HepG2 (cell line): Measurements from ENCODE around the gene HADHA. TPM values are rescaled to one million over a fixed set of nuclear protein-coding genes. Genes with fewer than 3 reads are reported as not detected.

Experiments
- ATAC-seq: fragments of 200-7000 bp; cut with Tn5 transposase; 3 replicates; pipeline ENCODE4 v1.9.1; 2020; ENCODE audit warnings: mild to moderate bottlenecking, moderate library complexity
- BruUV-seq: library from RNA; stranded (reverse); fragments of 400-500 nt; replicated peaks from 2 replicates; lab custom pipeline; 2021; lab: Mats Ljungman, UMichigan
- CTCF ChIA-PET: fragments of 300-600 bp; formaldehyde crosslinking; extraction: SDS; loops from one replicate; lab custom pipeline; 2021; ENCODE audit warnings: low total read pairs, inconsistent platforms, low intra/inter-chr PET ratio; lab: Yijun Ruan, JAX
- POLR2A ChIA-PET: fragments of 350-600 bp; sonication (Branson Sonifier 250); formaldehyde crosslinking; loops from one replicate; lab custom pipeline; 2020; ENCODE audit warnings: antibody characterized with exemption, inconsistent platforms; lab: Yijun Ruan, JAX
- DNase-seq: peaks from one replicate; pipeline ENCODE4 v3.0.0-alpha.2; 2015; ENCODE audit warnings: low spot score
- FAIRE-seq: peaks from 3 replicates; lab custom pipeline; 2011; peaks lifted over from hg19 to GRCh38; lab: Jason Lieb, UNC
- H2AFZ ChIP-seq: one replicate; pipeline ENCODE4 v1.6.1; 2011; ENCODE audit warnings: low read length, inconsistent platforms
- H3K27ac ChIP-seq: fragments of 300-600 bp; 3 replicates; pipeline ENCODE4 v1.8.0; 2011; ENCODE audit warnings: mixed run types, mild to moderate bottlenecking, mixed read lengths, low read length, inconsistent platforms; ENCODE audit not compliant: insufficient read depth; ENCODE audit errors: extremely low read length
- H3K27me3 ChIP-seq, 2 experiments: fragments of 200-600 bp in 1 of 2; 2 replicates in 1 of 2; 3 replicates in 1 of 2; pipeline versions ENCODE4 v1.6.0 to v1.8.0; 2011; ENCODE audit warnings: low read length in 2 of 2, mild to moderate bottlenecking in 2 of 2, moderate library complexity in 2 of 2, inconsistent platforms in 1 of 2; ENCODE audit not compliant: insufficient read depth in 2 of 2, control insufficient read depth in 1 of 2
- H3K36me3 ChIP-seq, 2 experiments: fragments of 200-600 bp in 1 of 2; replicated peaks in 1 of 2; 2 replicates in 1 of 2; 3 replicates in 1 of 2; pipeline versions ENCODE4 v1.5.1 to v1.8.0; 2011; ENCODE audit warnings: low read length in 2 of 2, inconsistent platforms in 1 of 2; ENCODE audit not compliant: insufficient read depth in 2 of 2, control insufficient read depth in 1 of 2
- H3K4me1 ChIP-seq: 2 replicates; pipeline ENCODE4 v1.5.1; 2012; ENCODE audit warnings: low read length, inconsistent platforms; ENCODE audit not compliant: insufficient read depth
- H3K4me2 ChIP-seq: 2 replicates; pipeline ENCODE4 v1.6.0; 2011; ENCODE audit warnings: low read depth, low read length, inconsistent platforms
- H3K4me3 ChIP-seq, 3 experiments: fragments of 200-600 bp in 1 of 3; sonication (generic), shearing (Covaris generic) in 1 of 3; replicated peaks in 1 of 3; 2 replicates each; pipeline ENCODE4 v1.5.1; 2011 to 2016; ENCODE audit warnings: low read length in 3 of 3, inconsistent platforms in 2 of 3, low read depth in 2 of 3, mild to moderate bottlenecking in 2 of 3, control low read depth in 1 of 3, mixed read lengths in 1 of 3; ENCODE audit not compliant: insufficient read depth in 1 of 3
- H3K79me2 ChIP-seq: one replicate; pipeline ENCODE4 v1.6.1; 2011; ENCODE audit warnings: low read length, inconsistent platforms; ENCODE audit not compliant: insufficient read depth
- H3K9ac ChIP-seq: 2 replicates; pipeline ENCODE4 v1.6.0; 2011; ENCODE audit warnings: mild to moderate bottlenecking, low read depth, low read length, inconsistent platforms; ENCODE audit not compliant: insufficient read depth
- H3K9me3 ChIP-seq: 2 replicates; pipeline ENCODE4 v1.5.1; 2012; ENCODE audit warnings: mild to moderate bottlenecking, low read length
- H4K20me1 ChIP-seq: 2 replicates; pipeline ENCODE4 v1.6.0; 2011; ENCODE audit warnings: inconsistent platforms, mild to moderate bottlenecking, low read length, moderate library complexity; ENCODE audit not compliant: insufficient read depth
- ASH2L ChIP-seq: fragments of 300-600, 200-600 bp; sonication (generic); IDR thresholded peaks from 2 replicates; pipeline ENCODE4 v1.7.0; 2017; ENCODE audit warnings: low read depth, mild to moderate bottlenecking, moderate library complexity, mixed read lengths, low read length; ENCODE audit not compliant: insufficient read length
- ATM ChIP-seq: fragments of 450-650 bp; IDR thresholded peaks from 2 replicates; pipeline ENCODE4 v1.7.1; 2017; ENCODE audit warnings: mild to moderate bottlenecking, borderline replicate concordance
- FOSL2 ChIP-seq: sonication (generic); formaldehyde crosslinking; IDR thresholded peaks from 2 replicates; pipeline ENCODE4 v1.4.0; 2020; ENCODE audit warnings: missing genetic modification reagents
- GZF1 ChIP-seq: sonication (generic); formaldehyde crosslinking; IDR thresholded peaks from 2 replicates; pipeline ENCODE4 v1.5.1; 2020; ENCODE audit warnings: mild to moderate bottlenecking, missing genetic modification reagents
- HNF4G ChIP-seq, 2 experiments: sonication (generic) in 1 of 2; formaldehyde crosslinking in 1 of 2; IDR thresholded peaks; 2 replicates each; pipeline versions ENCODE4 v1.4.0 to v1.6.1; 2011 to 2020; ENCODE audit warnings: borderline replicate concordance in 2 of 2, low read depth in 2 of 2, mild to moderate bottlenecking in 2 of 2, low read length in 1 of 2, missing genetic modification reagents in 1 of 2, moderate library complexity in 1 of 2
- REPIN1 ChIP-seq: sonication (generic); formaldehyde crosslinking; IDR thresholded peaks from 2 replicates; pipeline ENCODE4 v1.8.0; 2022; ENCODE audit warnings: missing genetic modification reagents, low read depth, mild to moderate bottlenecking, borderline replicate concordance
- SMARCE1 ChIP-seq: fragments of 450-650 bp; IDR thresholded peaks from 2 replicates; pipeline ENCODE4 v1.6.1; 2017; ENCODE audit warnings: borderline replicate concordance
- ZBTB21 ChIP-seq: sonication (generic); formaldehyde crosslinking; IDR thresholded peaks from 2 replicates; pipeline ENCODE4 v1.4.0; 2020; ENCODE audit warnings: missing genetic modification reagents
- ZNF598 ChIP-seq: sonication (generic); formaldehyde crosslinking; IDR thresholded peaks from 2 replicates; pipeline ENCODE4 v1.5.1; 2020; ENCODE audit warnings: mild to moderate bottlenecking, missing genetic modification reagents, borderline replicate concordance
- ZNF883 ChIP-seq: sonication (generic); formaldehyde crosslinking; IDR thresholded peaks from 2 replicates; pipeline ENCODE4 v1.5.1; 2020; ENCODE audit warnings: mild to moderate bottlenecking, missing genetic modification reagents; ENCODE audit errors: not compliant biosample characterization
- whole genome bisulfite sequencing: methylation state at CpG from one replicate; pipeline ENCODE4 v1.1.6; 2017; ENCODE audit warnings: low lambda C conversion rate; 5-methylcytosine and 5-hydroxymethylcytosine counted together
- in situ Hi-C: cut with HindIII; loops from 2 replicates; pipeline ENCODE4 v1.10.0; 2017; ENCODE audit warnings: low pct_unique_long_range_greater_than_20kb; ENCODE audit not compliant: extremely low pct_ligation_motif_present
- intact Hi-C: fragments of 100-400 bp; cut with micrococcal nuclease; formaldehyde crosslinking; loops from one replicate; pipeline ENCODE4 v1.10.0; 2022; ENCODE audit not compliant: unreplicated experiment
- polyA plus RNA-seq, 8 experiments: library from polyadenylated mRNA; depleted of rRNA in 3 of 8; stranded (reverse) in 7 of 8; unstranded in 1 of 8; fragments of >200 nt; fragmentation: Illumina TruSeq in 4 of 8; extraction: Trizol in 4 of 8; gene quantifications; 2 replicates each; pipeline versions ENCODE4 v1.2.1 to v1.2.3, GENCODE V29; 2011 to 2016; ENCODE audit warnings: low read depth in 4 of 8, missing spikeins in 1 of 8, mixed read lengths in 1 of 8; ENCODE audit not compliant: insufficient read depth in 1 of 8
- total RNA-seq, 5 experiments: library from RNA; depleted of rRNA; stranded (reverse); fragments of >200 nt; fragmentation: Illumina TruSeq; extraction: Trizol; gene quantifications; 2 replicates each; pipeline ENCODE4 v1.2.3, GENCODE V29; 2016; ENCODE audit warnings: low read depth in 1 of 5
- TF ChIP-seq, protein P1 (sequence below): IDR thresholded peaks from 2 replicates; pipeline ENCODE4 v1.6.1; 2016; ENCODE audit warnings: mild to moderate bottlenecking
- TF ChIP-seq, protein P2 (sequence below): sonication (generic); formaldehyde crosslinking; IDR thresholded peaks from 2 replicates; pipeline ENCODE4 v1.8.0; 2022; ENCODE audit warnings: mild to moderate bottlenecking, missing genetic modification reagents, borderline replicate concordance
- TF ChIP-seq, protein P3 (sequence below): sonication (generic); formaldehyde crosslinking; IDR thresholded peaks from 2 replicates; pipeline ENCODE4 v1.4.0; 2020; ENCODE audit warnings: missing genetic modification reagents, borderline replicate concordance
- TF ChIP-seq, protein P4 (sequence below): sonication (generic); formaldehyde crosslinking; IDR thresholded peaks from 2 replicates; pipeline ENCODE4 v1.8.1; 2023; ENCODE audit warnings: missing genetic modification reagents, mild to moderate bottlenecking, borderline replicate concordance
- TF ChIP-seq, protein P5 (sequence below): sonication (generic); formaldehyde crosslinking; IDR thresholded peaks from 2 replicates; pipeline ENCODE4 v1.4.0; 2020; ENCODE audit warnings: missing genetic modification reagents, borderline replicate concordance

HADHA gene
- total and polyA plus RNA-seq, 2 of the 13 experiments (the other 11 are each of a cell fraction or from before 2014, with no cell fraction given): 102 to 270 TPM

DNA sequence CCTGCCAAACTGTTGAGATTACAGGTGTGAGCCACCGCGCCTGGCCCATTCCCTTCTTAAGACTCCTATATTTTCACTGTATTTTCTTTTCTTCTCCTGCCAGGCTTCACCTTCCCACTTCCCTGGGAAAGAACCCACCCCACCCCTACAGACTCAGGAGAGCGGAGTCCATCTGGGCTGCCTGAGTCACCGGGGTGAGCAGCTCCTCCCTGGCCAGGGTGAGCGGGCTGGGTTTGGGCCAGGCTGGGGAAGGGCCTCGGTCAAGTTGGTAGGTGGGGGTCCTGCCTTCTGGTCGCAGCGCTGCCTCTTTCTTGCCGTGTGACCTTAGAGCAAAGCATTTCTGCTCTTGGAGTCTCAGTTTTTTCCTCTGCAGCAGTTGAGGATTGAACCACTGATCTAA lies 73.6 kb downstream of the HADHA start:
- intact Hi-C loops: loop anchor here (5.0 kb wide), 1 partner anchor 157 kb away; no protein-coding TSS in a partner anchor
- peaks cover 14% of the 10 kb centered on the region for H3K4me1 ChIP-seq
- no peaks in the 10 kb centered on the region; the same call in 1 of the 2 replicates for H4K20me1 ChIP-seq
- no peaks in the 10 kb centered on the region for H3K36me3 ChIP-seq
- no peak for DNase-seq
- in situ Hi-C loops: no loop called here
- peak; percentile 15 for FAIRE-seq
- H3K79me2 ChIP-seq: no peaks in the 10 kb centered on the region
- H2AFZ ChIP-seq: no peak overlapping the region
- peaks cover 11 to 42% of the 10 kb centered on the region in 2 experiments for H3K27me3 ChIP-seq
- ATAC-seq: peak; percentile 49
- H3K27ac ChIP-seq: no peak overlapping the region
- no TSS peak for BruUV-seq
- H3K4me3 ChIP-seq: no peak overlapping the region; a peak in 1 of 6 replicates
- no peaks in the 10 kb centered on the region for H3K9me3 ChIP-seq
- TF ChIP-seq ZBTB21 (CRISPR knock-in tag) (no peak), FOSL2 (CRISPR knock-in tag) (peak; percentile 54; the same call in 1 of the 2 replicates), ZNF883 (no peak), ZNF598 (CRISPR knock-in tag) (0 out of 2 replicates have a peak, but pooled peaks have one; percentile 38), GZF1 (no peak), HNF4G (IDR thresholded peaks at IDR 0.05; ENCODE audit: borderline replicate concordance, low read depth, low read length) (no peak), HNF4G (CRISPR knock-in tag; IDR thresholded peaks at IDR 0.05; ENCODE audit: borderline replicate concordance, low read depth) (0 out of 2 replicates have a peak, but pooled peaks have one; percentile 22), ATM (no peak), SMARCE1 (no peak), ASH2L (no peak), REPIN1 (CRISPR knock-in tag) (no peak)
- TF ChIP-seq, protein P1, sequence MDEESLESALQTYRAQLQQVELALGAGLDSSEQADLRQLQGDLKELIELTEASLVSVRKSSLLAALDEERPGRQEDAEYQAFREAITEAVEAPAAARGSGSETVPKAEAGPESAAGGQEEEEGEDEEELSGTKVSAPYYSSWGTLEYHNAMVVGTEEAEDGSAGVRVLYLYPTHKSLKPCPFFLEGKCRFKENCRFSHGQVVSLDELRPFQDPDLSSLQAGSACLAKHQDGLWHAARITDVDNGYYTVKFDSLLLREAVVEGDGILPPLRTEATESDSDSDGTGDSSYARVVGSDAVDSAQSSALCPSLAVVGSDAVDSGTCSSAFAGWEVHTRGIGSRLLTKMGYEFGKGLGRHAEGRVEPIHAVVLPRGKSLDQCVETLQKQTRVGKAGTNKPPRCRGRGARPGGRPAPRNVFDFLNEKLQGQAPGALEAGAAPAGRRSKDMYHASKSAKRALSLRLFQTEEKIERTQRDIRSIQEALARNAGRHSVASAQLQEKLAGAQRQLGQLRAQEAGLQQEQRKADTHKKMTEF (CRISPR knock-in tag): 0 out of 2 replicates have a peak, but pooled peaks have one; percentile 7
- TF ChIP-seq, protein P2, sequence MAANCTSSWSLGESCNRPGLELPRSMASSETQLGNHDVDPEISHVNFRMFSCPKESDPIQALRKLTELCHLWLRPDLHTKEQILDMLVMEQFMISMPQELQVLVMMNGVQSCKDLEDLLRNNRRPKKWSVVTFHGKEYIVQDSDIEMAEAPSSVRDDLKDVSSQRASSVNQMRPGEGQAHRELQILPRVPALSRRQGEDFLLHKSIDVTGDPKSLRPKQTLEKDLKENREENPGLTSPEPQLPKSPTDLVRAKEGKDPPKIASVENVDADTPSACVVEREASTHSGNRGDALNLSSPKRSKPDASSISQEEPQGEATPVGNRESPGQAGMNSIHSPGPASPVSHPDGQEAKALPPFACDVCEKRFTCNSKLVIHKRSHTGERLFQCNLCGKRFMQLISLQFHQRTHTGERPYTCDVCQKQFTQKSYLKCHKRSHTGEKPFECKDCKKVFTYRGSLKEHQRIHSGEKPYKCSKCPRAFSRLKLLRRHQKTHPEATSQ (CRISPR knock-in tag): no peak
- TF ChIP-seq, protein P3, sequence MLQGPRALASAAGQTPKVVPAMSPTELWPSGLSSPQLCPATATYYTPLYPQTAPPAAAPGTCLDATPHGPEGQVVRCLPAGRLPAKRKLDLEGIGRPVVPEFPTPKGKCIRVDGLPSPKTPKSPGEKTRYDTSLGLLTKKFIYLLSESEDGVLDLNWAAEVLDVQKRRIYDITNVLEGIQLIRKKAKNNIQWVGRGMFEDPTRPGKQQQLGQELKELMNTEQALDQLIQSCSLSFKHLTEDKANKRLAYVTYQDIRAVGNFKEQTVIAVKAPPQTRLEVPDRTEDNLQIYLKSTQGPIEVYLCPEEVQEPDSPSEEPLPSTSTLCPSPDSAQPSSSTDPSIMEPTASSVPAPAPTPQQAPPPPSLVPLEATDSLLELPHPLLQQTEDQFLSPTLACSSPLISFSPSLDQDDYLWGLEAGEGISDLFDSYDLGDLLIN: no peak
- TF ChIP-seq, protein P4, sequence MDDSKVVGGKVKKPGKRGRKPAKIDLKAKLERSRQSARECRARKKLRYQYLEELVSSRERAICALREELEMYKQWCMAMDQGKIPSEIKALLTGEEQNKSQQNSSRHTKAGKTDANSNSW (CRISPR knock-in tag): no peak
- TF ChIP-seq, protein P5, sequence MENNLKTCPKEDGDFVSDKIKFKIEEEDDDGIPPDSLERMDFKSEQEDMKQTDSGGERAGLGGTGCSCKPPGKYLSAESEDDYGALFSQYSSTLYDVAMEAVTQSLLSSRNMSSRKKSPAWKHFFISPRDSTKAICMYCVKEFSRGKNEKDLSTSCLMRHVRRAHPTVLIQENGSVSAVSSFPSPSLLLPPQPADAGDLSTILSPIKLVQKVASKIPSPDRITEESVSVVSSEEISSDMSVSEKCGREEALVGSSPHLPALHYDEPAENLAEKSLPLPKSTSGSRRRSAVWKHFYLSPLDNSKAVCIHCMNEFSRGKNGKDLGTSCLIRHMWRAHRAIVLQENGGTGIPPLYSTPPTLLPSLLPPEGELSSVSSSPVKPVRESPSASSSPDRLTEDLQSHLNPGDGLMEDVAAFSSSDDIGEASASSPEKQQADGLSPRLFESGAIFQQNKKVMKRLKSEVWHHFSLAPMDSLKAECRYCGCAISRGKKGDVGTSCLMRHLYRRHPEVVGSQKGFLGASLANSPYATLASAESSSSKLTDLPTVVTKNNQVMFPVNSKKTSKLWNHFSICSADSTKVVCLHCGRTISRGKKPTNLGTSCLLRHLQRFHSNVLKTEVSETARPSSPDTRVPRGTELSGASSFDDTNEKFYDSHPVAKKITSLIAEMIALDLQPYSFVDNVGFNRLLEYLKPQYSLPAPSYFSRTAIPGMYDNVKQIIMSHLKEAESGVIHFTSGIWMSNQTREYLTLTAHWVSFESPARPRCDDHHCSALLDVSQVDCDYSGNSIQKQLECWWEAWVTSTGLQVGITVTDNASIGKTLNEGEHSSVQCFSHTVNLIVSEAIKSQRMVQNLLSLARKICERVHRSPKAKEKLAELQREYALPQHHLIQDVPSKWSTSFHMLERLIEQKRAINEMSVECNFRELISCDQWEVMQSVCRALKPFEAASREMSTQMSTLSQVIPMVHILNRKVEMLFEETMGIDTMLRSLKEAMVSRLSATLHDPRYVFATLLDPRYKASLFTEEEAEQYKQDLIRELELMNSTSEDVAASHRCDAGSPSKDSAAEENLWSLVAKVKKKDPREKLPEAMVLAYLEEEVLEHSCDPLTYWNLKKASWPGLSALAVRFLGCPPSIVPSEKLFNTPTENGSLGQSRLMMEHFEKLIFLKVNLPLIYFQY (CRISPR knock-in tag): peak; percentile 65; the same call in 1 of the 2 replicates
- WGBS: 30% methylated on average over 9 of the region's 9 CpGs
- peak overlapping the region; percentile 14 for H3K4me2 ChIP-seq
- ChIA-PET CTCF (no interaction called here), POLR2A (no interaction called here)
- H3K9ac ChIP-seq: no peak overlapping the region
